SK-N-SH (cell line): ENCODE data around the gene RAB8B.

ENCODE experiments used
- EP300 ChIP-seq, 2 experiments: IDR thresholded peaks; 2 replicates each; pipeline versions ENCODE4 v1.4.0 to v1.6.1; 2012; ENCODE audit warnings: borderline replicate concordance in 1 of 2, low read depth in 1 of 2, low read length in 1 of 2
- FOSL2 ChIP-seq: IDR thresholded peaks from 2 replicates; pipeline ENCODE4 v1.4.0; 2012; ENCODE audit warnings: low read depth, mild to moderate bottlenecking, moderate library complexity, borderline replicate concordance
- FOXM1 ChIP-seq: IDR thresholded peaks from 2 replicates; pipeline ENCODE4 v1.4.0; 2012; ENCODE audit warnings: low read depth, mild to moderate bottlenecking
- MEF2A ChIP-seq: IDR thresholded peaks from 2 replicates; pipeline ENCODE4 v1.4.0; 2012; ENCODE audit warnings: low read depth, borderline replicate concordance
- POLR2AphosphoS5 ChIP-seq: IDR thresholded peaks from 2 replicates; pipeline ENCODE4 v1.6.1; 2012; ENCODE audit warnings: low read depth, low read length
- TF ChIP-seq, protein P1 (sequence below): fragments of 200-600 bp; sonication (generic); IDR thresholded peaks from 2 replicates; pipeline ENCODE4 v1.6.1; 2017; ENCODE audit warnings: antibody characterized with exemption, mild to moderate bottlenecking, moderate library complexity
- TF ChIP-seq, protein P2 (sequence below): fragments of 150-350 bp; IDR thresholded peaks from 2 replicates; pipeline ENCODE4 v1.6.1; 2017; ENCODE audit warnings: antibody characterized with exemption, low read length, low read depth, borderline replicate concordance

DNA sequence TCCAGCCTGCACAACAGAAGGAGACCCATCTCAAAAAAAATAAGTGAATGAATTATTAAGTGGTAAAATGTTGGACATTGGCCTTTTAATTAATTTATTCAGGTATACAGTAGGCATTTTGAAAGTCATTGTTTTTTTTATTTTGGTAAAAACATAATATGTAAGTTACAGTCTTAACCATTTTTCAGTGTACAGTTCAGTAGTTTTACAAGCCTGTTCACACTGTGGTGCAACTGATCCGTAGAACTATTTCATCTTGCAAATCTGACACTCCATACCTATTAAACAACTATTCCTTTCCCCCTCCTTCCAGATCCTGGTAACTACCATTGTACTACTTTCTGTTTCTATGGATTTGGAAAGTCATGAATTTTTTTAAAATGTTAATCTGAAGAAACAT lies 51.9 kb downstream of the RAB8B start:
- TF ChIP-seq MEF2A (no peak), FOSL2 (no peak), EP300 (IDR thresholded peaks at IDR 0.05; ENCODE audit: borderline replicate concordance in 1 of 2, low read depth in 1 of 2, low read length in 1 of 2) (no peak), POLR2AphosphoS5 (no peak), FOXM1 (no peak)
- TF ChIP-seq, protein P1, sequence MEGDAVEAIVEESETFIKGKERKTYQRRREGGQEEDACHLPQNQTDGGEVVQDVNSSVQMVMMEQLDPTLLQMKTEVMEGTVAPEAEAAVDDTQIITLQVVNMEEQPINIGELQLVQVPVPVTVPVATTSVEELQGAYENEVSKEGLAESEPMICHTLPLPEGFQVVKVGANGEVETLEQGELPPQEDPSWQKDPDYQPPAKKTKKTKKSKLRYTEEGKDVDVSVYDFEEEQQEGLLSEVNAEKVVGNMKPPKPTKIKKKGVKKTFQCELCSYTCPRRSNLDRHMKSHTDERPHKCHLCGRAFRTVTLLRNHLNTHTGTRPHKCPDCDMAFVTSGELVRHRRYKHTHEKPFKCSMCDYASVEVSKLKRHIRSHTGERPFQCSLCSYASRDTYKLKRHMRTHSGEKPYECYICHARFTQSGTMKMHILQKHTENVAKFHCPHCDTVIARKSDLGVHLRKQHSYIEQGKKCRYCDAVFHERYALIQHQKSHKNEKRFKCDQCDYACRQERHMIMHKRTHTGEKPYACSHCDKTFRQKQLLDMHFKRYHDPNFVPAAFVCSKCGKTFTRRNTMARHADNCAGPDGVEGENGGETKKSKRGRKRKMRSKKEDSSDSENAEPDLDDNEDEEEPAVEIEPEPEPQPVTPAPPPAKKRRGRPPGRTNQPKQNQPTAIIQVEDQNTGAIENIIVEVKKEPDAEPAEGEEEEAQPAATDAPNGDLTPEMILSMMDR = no peak
- TF ChIP-seq, protein P2, sequence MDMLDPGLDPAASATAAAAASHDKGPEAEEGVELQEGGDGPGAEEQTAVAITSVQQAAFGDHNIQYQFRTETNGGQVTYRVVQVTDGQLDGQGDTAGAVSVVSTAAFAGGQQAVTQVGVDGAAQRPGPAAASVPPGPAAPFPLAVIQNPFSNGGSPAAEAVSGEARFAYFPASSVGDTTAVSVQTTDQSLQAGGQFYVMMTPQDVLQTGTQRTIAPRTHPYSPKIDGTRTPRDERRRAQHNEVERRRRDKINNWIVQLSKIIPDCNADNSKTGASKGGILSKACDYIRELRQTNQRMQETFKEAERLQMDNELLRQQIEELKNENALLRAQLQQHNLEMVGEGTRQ = no peak
